Activated CD4-positive, alpha-beta T cell treated with anti-CD3 and anti-CD28 coated beads for 48 hours (primary cell): Measurements from ENCODE around the gene RFC1.

Source experiments
- DNase-seq: peaks from one replicate; pipeline ENCODE4 v3.0.0-alpha.2; 2020

RFC1 gene

GRCh38 chr4:39349326-39349725 lies 16.8 kb downstream of the RFC1 start:
- no peak for DNase-seq

- peak; percentile 51 for DNase-seq
Measured at GRCh38 chr4:39348371-39349315, 17.5 kb downstream of the RFC1 start.

- DNase-seq, result no peak
Measured at GRCh38 chr4:39346856-39347519, 19.2 kb downstream of the RFC1 start.

GRCh38 chr4:39342731-39343130 lies 23.4 kb downstream of the RFC1 start:
- no peak for DNase-seq

GRCh38 chr4:39341075-39341725 lies 25.0 kb downstream of the RFC1 start:
- DNase-seq, result no peak

DNA sequence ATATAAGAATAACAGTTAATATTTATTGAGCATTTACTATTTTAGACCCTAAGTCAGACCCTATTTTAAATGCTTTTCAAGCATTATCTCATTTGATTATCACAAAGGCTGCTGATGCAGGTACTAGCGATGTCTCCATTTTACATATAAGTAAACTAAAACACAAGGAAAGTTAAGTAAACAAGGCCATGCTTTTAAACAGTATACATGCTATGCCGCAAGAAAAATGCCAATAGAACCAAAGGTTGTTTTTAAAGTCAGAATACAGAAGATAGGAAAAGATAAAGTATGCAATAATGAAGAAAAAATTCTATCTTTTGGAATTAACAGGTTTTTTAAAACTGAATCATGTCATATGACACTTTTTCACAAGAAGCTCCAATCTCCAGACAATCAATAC lies 26.2 kb downstream of the RFC1 start:
- no peak for DNase-seq

- no peak for DNase-seq
Measured at GRCh38 chr4:39337841-39338240, 28.3 kb downstream of the RFC1 start.

DNA sequence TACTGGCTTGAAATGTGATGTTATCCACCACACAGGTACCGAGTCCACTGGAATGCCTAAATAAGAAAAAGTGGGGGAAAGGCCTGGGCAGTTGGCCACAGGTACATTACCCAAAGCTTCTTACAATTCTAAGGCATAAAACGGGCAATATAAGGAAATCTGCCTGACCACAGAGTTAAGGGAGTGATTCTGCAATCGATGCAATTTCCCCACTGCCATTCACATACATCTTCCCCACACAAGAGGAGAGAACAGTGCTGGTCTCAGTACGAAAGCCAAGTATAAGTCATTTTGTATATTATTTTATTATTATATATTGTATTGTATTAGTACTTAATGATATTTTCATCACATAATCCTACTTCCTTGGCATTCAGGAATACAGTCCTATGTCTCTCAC lies 30.6 kb downstream of the RFC1 start:
- no peak for DNase-seq

- DNase-seq, result no peak
Measured at GRCh38 chr4:39331191-39331590, 35.0 kb downstream of the RFC1 start.

DNA sequence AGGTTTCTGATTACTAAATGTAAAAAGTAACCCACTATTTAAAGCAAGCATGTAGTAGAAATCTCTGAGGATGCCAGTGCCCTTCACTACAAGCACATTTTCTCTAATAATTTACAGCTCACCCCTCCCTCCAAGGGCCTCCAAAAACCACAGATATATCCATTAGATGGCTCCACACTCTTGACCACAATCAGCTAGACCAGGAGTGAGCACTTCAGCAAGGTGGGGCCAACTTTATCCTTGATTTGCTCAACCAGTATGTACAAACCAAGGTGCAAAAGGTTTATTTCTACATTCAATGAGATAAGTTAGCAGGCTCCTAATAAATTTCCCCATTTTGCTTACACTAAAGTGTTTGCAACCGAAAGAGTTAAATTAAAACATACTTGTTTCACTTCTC lies 35.8 kb downstream of the RFC1 start:
- DNase-seq, result no peak

GRCh38 chr4:39326468-39326977 lies 39.6 kb downstream of the RFC1 start:
- no peak for DNase-seq

- no peak for DNase-seq
Measured at GRCh38 chr4:39324897-39325613, 41.1 kb downstream of the RFC1 start.

GRCh38 chr4:39324446-39324845 lies 41.7 kb downstream of the RFC1 start:
- DNase-seq, result no peak

GRCh38 chr4:39323821-39324220 lies 42.3 kb downstream of the RFC1 start:
- no peak for DNase-seq

- no peak for DNase-seq
Measured at GRCh38 chr4:39320381-39321115, 45.6 kb downstream of the RFC1 start.

- DNase-seq, result no peak
Measured at GRCh38 chr4:39319676-39320075, 46.5 kb downstream of the RFC1 start.

- DNase-seq, result no peak
Measured at GRCh38 chr4:39312816-39313215, 53.3 kb downstream of the RFC1 start.

DNA sequence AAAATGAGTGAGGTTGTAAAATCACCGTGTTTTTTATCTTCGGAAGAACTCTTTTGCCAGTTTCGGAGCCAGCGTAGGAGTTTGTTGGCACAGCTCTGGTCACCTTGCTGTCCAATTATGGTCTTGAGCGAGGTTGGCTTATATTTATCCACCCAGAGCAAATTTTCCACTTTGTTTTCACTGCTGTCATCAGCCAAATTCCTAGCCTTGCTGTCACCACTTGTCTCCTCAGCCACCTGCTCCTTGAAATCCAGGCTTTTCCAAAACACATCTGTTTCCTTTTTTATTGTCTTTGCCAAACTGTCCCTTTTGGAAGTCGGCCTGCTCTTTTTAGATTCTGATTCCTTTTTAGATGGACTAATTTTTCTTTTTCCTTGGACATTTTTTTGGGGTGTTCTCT lies 57.6 kb downstream of the RFC1 start:
- no peak for DNase-seq

- DNase-seq, result no peak
Measured at GRCh38 chr4:39305912-39306677, 60.1 kb downstream of the RFC1 start.

DNA sequence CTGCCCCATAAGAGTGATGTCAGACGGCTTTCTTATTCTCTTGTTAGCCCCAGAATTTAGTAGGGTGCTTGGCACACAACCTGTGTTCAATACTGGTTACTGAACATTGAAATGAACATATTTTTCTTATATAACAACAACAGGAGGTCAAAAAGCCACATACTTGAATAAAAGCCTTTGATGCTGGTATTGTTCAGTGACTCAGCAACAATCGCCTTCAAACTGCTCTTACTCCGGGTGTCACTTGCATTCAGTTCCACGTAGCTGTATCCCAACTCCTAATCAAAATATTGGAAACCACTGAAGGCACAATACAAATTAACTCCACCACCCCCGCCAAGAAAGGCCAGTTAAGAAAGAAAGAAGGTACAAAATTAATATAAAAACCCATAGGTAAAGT lies 61.5 kb downstream of the RFC1 start:
- DNase-seq, result no peak

- DNase-seq, result no peak
Measured at GRCh38 chr4:39303871-39304270, 62.3 kb downstream of the RFC1 start.
